Measurements from ENCODE around the gene FUT2.
"Not testable (repeated sequence)": the region's sequence is repeated elsewhere in the genome, so short reads cannot be mapped to it uniquely, and the experiment has no call there.

The FUT2 gene

GRCh38 chr19:48702701-48703100 is 6.9 kb downstream of the FUT2 start:
- no peak for DNase-seq (ENCODE audit: low read depth)

- DNase-seq (ENCODE audit: low read depth), result no peak
These were observed 7.5 kb downstream of the FUT2 start for GRCh38 chr19:48703316-48703715.

- DNase-seq (ENCODE audit: low read depth), result no peak
These were observed 9.7 kb downstream of the FUT2 start for GRCh38 chr19:48705431-48705830.

- no peak for DNase-seq (ENCODE audit: low read depth)
These were observed 12.7 kb downstream of the FUT2 start for GRCh38 chr19:48708471-48708870.

GRCh38 chr19:48711106-48711662 is 15.4 kb downstream of the FUT2 start:
- DNase-seq (ENCODE audit: low read depth), result no peak

GRCh38 chr19:48713041-48713863 is 17.5 kb downstream of the FUT2 start:
- DNase-seq (ENCODE audit: low read depth), result no peak

GRCh38 chr19:48713864-48714755 is 18.3 kb downstream of the FUT2 start:
- peak; percentile 96 for DNase-seq (ENCODE audit: low read depth)

GRCh38 chr19:48714759-48715675 is 19.2 kb downstream of the FUT2 start:
- DNase-seq (ENCODE audit: low read depth), result no peak

GRCh38 chr19:48715681-48716171 is 20.0 kb downstream of the FUT2 start:
- DNase-seq (ENCODE audit: low read depth), result no peak

GRCh38 chr19:48716562-48717291 is 21.0 kb downstream of the FUT2 start:
- no peak for DNase-seq (ENCODE audit: low read depth)

- DNase-seq (ENCODE audit: low read depth), result not testable (repeated sequence)
These were observed 22.3 kb downstream of the FUT2 start for GRCh38 chr19:48718106-48718505.

- no peak for DNase-seq (ENCODE audit: low read depth)
These were observed 23.0 kb downstream of the FUT2 start for GRCh38 chr19:48718711-48719231.

GRCh38 chr19:48719263-48720171 is 23.7 kb downstream of the FUT2 start, which contains the start of gene MAMSTR:
TSS of gene MAMSTR (minus strand) at chr19:48719725. CDS start at chr19:48719031, 694 bp downstream.
- DNase-seq (ENCODE audit: low read depth), result no peak

- DNase-seq (ENCODE audit: low read depth), result no peak
These were observed 24.5 kb downstream of the FUT2 start for GRCh38 chr19:48720251-48720612.

- DNase-seq (ENCODE audit: low read depth), result peak; percentile 85
These were observed 25.0 kb downstream of the FUT2 start for GRCh38 chr19:48720613-48721296.

- no peak for DNase-seq (ENCODE audit: low read depth)
These were observed 26.5 kb downstream of the FUT2 start for GRCh38 chr19:48722196-48722708.

- DNase-seq (ENCODE audit: low read depth), result no peak
These were observed 29.3 kb downstream of the FUT2 start for GRCh38 chr19:48724796-48725753.
